Measurements from ENCODE around the gene GPR21. TPM values are rescaled to one million over a fixed set of nuclear protein-coding genes. Genes with fewer than 3 reads are reported as not detected.

Gene GPR21
- total RNA-seq, 4 donors from 2014 or later = 0.39 to 4.2 (median 3.2) TPM

DNA sequence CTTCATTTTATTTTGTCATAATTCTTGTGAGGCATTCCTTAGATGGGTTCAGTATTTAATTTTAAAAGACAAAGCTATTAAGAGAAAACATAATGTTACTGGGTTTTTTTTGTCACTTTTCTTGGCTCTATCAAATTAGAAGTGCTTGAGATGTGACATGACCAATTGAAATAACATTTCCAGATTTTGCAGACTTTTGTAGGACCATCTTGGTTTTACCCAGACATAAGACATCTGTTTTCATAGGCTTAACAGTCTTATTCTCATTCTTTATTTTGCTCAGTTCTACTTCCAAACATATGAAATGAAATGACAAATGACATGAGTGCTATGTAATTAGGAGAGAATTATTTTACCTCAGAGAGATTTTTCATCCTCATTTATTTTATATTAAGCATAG is 19.6 kb downstream of the GPR21 start:
- Histone ChIP-seq H3K4me3 (no peak overlapping the region), H3K4me1 (peaks cover 3 to 73% (median 28%) of the 10 kb centered on the region in 3 donors), H3K27me3 (no peaks in the 10 kb centered on the region), H3K36me3 (peaks cover 3 to 15% of the 10 kb centered on the region in 2 donors), H3K27ac (peak overlapping the region; percentile 21 to 65 (median 59)), H3K9me3 (no peaks in the 10 kb centered on the region)
- no peak for ATAC-seq
- TF ChIP-seq, protein P1, sequence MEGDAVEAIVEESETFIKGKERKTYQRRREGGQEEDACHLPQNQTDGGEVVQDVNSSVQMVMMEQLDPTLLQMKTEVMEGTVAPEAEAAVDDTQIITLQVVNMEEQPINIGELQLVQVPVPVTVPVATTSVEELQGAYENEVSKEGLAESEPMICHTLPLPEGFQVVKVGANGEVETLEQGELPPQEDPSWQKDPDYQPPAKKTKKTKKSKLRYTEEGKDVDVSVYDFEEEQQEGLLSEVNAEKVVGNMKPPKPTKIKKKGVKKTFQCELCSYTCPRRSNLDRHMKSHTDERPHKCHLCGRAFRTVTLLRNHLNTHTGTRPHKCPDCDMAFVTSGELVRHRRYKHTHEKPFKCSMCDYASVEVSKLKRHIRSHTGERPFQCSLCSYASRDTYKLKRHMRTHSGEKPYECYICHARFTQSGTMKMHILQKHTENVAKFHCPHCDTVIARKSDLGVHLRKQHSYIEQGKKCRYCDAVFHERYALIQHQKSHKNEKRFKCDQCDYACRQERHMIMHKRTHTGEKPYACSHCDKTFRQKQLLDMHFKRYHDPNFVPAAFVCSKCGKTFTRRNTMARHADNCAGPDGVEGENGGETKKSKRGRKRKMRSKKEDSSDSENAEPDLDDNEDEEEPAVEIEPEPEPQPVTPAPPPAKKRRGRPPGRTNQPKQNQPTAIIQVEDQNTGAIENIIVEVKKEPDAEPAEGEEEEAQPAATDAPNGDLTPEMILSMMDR (IDR thresholded peaks at IDR 0.05) = no peak
- TF ChIP-seq EP300 (IDR thresholded peaks at IDR 0.05) (no peak), POLR2A (IDR thresholded peaks at IDR 0.05) (no peak), POLR2AphosphoS5 (IDR thresholded peaks at IDR 0.05) (no peak)

DNA sequence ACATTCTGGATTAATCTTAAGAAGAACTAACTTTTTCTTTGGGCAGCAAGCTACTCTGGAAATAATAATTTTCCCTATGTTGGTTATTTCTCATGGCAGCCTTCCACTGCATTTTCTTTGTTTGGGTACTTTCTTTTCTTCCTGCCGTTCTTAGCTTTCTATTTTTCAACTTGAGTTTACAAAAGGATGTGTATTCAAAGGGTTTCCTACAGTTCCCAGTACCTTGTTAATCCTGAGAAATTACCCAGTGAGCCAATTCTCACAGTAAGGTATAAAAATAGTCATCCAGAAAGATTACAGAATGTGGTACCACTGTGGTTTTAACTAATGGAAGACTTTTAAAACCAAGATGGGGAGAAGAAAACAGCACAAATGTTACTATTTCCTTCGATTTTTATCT is 20.2 kb downstream of the GPR21 start:
- no peak for ATAC-seq
- H3K27me3 ChIP-seq = no peaks in the 10 kb centered on the region
- H3K4me3 ChIP-seq = no peak overlapping the region
- 12 to 36% methylated on average over 2 of the region's 2 CpGs for WGBS, 2 donors (ENCODE audit: low coverage in 1 of 2)
- H3K4me1 ChIP-seq = peaks cover 3 to 66% (median 21%) of the 10 kb centered on the region in 3 donors
- peak overlapping the region; percentile 29 to 65 (median 59) for H3K27ac ChIP-seq
- no peaks in the 10 kb centered on the region for H3K9me3 ChIP-seq
- peaks cover under 1 to 15% of the 10 kb centered on the region in 2 donors for H3K36me3 ChIP-seq
- TF ChIP-seq, protein P1 (IDR thresholded peaks at IDR 0.05) = no peak
- TF ChIP-seq POLR2A (IDR thresholded peaks at IDR 0.05) = no peak
- no peak for TF ChIP-seq POLR2AphosphoS5 (IDR thresholded peaks at IDR 0.05)
- TF ChIP-seq EP300 (IDR thresholded peaks at IDR 0.05) = no peak

DNA sequence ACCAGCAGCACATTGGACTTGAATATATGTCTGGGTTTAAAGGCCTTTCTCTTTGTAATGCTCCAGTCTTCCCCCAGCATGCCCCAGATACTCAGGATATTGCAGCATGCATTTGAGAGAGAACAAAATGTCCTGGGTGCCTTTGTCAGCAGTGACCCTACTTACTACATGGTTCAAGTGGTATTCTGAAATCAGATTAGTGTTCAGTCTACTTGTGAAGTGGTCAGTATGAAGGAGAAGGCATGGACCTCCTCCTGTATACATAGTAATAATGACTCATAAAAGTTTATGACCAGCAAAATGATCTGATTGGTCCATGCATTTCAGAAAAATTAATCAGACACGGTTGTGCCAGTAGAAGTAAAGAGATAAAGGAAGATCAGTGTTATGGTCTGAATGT is 25.4 kb downstream of the GPR21 start:
- no peaks in the 10 kb centered on the region for H3K9me3 ChIP-seq
- H3K27me3 ChIP-seq = no peaks in the 10 kb centered on the region
- ATAC-seq = peak; percentile 28
- peaks cover 0 to 32% of the 10 kb centered on the region in 2 donors for H3K36me3 ChIP-seq
- no peak overlapping the region for H3K27ac ChIP-seq
- TF ChIP-seq, protein P1 (IDR thresholded peaks at IDR 0.05) = no peak
- TF ChIP-seq POLR2A (IDR thresholded peaks at IDR 0.05) = no peak
- TF ChIP-seq POLR2AphosphoS5 (IDR thresholded peaks at IDR 0.05) = peak; percentile 77
- no peak for TF ChIP-seq EP300 (IDR thresholded peaks at IDR 0.05)
- H3K4me3 ChIP-seq = no peak overlapping the region
- 92% methylated on average over 1 of the region's 1 CpG; no CpG with 5 or more reads in 1 of the 2 donors for WGBS, 2 donors (ENCODE audit: low coverage in 1 of 2)
- H3K4me1 ChIP-seq = peaks cover 0 to 41% (median 0%) of the 10 kb centered on the region in 3 donors

DNA sequence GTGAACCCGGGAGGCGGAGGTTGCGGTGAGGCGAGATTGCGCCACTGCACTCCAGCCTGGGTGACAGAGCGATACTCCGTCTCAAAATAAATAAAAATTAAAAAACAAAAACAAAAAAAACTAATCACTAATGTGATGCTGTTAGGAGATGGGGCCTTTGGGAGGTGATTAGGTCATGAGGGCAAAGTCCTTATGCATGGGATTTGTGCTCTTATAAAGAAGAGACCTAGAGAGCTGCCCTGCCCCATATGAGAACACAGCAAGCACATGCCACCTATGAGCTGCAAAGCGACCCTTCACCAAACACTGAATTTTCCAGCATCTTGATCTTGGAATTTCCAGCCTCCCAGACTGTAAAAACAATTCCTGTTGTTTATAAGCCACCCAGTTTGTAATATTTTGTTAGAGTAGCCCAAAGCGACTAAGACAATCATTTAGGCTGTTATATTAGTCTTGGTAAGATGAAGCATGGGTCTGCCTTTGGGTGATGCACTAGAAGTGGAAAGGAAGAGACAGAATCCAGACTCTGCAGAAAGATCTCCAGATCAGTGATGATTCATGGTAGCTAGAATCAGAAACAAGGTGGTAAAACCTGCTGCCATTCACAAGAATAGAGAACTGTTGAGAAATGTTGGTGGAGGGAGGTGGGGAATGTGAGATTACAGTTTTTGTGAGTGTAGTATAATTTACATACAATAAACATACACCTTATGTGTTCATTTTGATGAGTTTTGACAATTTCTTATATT is 26.2 kb downstream of the GPR21 start:
- whole genome bisulfite sequencing, 2 donors (ENCODE audit: low coverage in 1 of 2) = 94 to 100% methylated on average over 1 to 9 of the region's 9 CpGs
- Histone ChIP-seq H3K27me3 (no peaks in the 10 kb centered on the region), H3K9me3 (no peaks in the 10 kb centered on the region), H3K4me3 (no peak overlapping the region), H3K36me3 (peaks cover 0 to 32% of the 10 kb centered on the region in 2 donors), H3K27ac (no peak overlapping the region), H3K4me1 (peaks cover 0 to 38% (median 0%) of the 10 kb centered on the region in 3 donors)
- no peak for TF ChIP-seq POLR2AphosphoS5 (IDR thresholded peaks at IDR 0.05)
- TF ChIP-seq, protein P1 (IDR thresholded peaks at IDR 0.05) = no peak
- TF ChIP-seq EP300 (IDR thresholded peaks at IDR 0.05) = no peak
- TF ChIP-seq POLR2A (IDR thresholded peaks at IDR 0.05) = no peak
- ATAC-seq = no peak

DNA sequence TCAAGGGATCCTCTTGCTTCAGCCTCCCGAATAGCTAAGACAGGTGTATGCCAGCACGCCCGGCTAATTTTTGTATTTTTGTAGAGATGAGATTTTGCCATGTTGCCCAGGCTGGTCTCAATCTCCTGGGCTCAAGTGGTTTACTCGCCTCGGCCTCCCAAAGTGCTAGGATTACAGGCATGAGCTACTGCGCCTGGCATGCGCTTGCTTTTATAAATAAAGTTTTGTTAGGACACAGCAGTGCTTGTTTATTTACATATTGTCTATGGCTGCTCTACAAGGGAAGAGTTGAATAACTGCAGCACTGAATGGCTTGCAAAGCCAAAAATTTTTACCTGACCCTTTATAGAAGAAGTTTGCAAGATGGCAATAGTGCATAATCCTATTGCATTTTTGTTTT is 27.7 kb downstream of the GPR21 start:
- Histone ChIP-seq H3K4me1 (peaks cover 0 to 28% (median 0%) of the 10 kb centered on the region in 3 donors), H3K27me3 (no peaks in the 10 kb centered on the region), H3K27ac (no peak overlapping the region), H3K4me3 (no peak overlapping the region), H3K36me3 (peaks cover 0 to 36% of the 10 kb centered on the region in 2 donors), H3K9me3 (no peaks in the 10 kb centered on the region)
- WGBS, 2 donors (ENCODE audit: low coverage in 1 of 2) = 100% methylated on average over 1 of the region's 7 CpGs; no CpG with 5 or more reads in 1 of the 2 donors
- no peak for ATAC-seq
- TF ChIP-seq EP300 (IDR thresholded peaks at IDR 0.05) = no peak
- TF ChIP-seq POLR2A (IDR thresholded peaks at IDR 0.05) = no peak
- TF ChIP-seq POLR2AphosphoS5 (IDR thresholded peaks at IDR 0.05) = no peak
- TF ChIP-seq, protein P1 (IDR thresholded peaks at IDR 0.05) = no peak
